Vein endothelial cell (primary cell): Measurements from ENCODE around the gene YIPF2. TPM values are rescaled to one million over a fixed set of nuclear protein-coding genes. Genes with fewer than 3 reads are reported as not detected.

Source experiments
- total RNA-seq: library from RNA; depleted of rRNA; stranded (reverse); fragments of >200 nt; gene quantifications from 2 replicates; pipeline ENCODE4 v1.2.3, GENCODE V29; 2012

YIPF2 gene
- 72.7 and 98.6 TPM in 2 replicates for total RNA-seq

GRCh38 chr19:10928563-10929401, at the start of gene YIPF2, which contains the start of gene TIMM29:
TSS of gene YIPF2 (minus strand) at chr19:10928639. CDS start at chr19:10928410, 229 bp downstream.
TSS of gene TIMM29 (plus strand) at chr19:10928811. CDS start at chr19:10928823, 12 bp downstream.

GRCh38 chr19:10960314-10961072, 32.1 kb upstream of the YIPF2 start, which contains the start of gene SMARCA4:
TSS of gene SMARCA4 (plus strand) at chr19:10961030. CDS start at chr19:10984152, 23,122 bp downstream.

Other genes starting within 250 kb of the YIPF2 start
- 32.8 and 33.6 TPM in 2 replicates for gene QTRT1, start 227.2 kb downstream of the YIPF2 start, total RNA-seq
- 154 and 156 TPM in 2 replicates for gene DNM2, start 210.6 kb downstream of the YIPF2 start, total RNA-seq
- gene TMED1, start 92.4 kb downstream of the YIPF2 start, total RNA-seq: 33.6 and 40.2 TPM in 2 replicates
- 0.33 and 0.38 TPM in 2 replicates for gene C19orf38, start 80.2 kb downstream of the YIPF2 start, total RNA-seq
- 52.2 and 57.8 TPM in 2 replicates for gene CARM1, start 57.1 kb downstream of the YIPF2 start, total RNA-seq
- 31.0 and 36.3 TPM in 2 replicates for gene TIMM29, start 172 bp upstream of the YIPF2 start, total RNA-seq
- gene SMARCA4, start 32.4 kb upstream of the YIPF2 start, total RNA-seq: 117 and 135 TPM in 2 replicates
- gene LDLR, start 160.8 kb upstream of the YIPF2 start, total RNA-seq: 37.9 and 114 TPM in 2 replicates
- 24.5 and 47.7 TPM in 2 replicates for gene SPC24, start 227.1 kb upstream of the YIPF2 start, total RNA-seq